Prostate gland (tissue), 2 donors: ENCODE data around the gene STK17B. TPM values are rescaled to one million over a fixed set of nuclear protein-coding genes. Genes with fewer than 3 reads are reported as not detected.
A peak's percentile ranks its signal among the peaks of the same experiment; 100 is the strongest.

Source experiments
- DNase-seq: peaks from one replicate; pipeline ENCODE4 v3.0.0-alpha.2; 2019; ENCODE audit warnings: low spot score
- H3K27ac ChIP-seq, 2 donors: fragments of 200-600 bp; sonication (generic); 2 replicates each; pipeline ENCODE4 v1.5.1; 2017 to 2019
- H3K27me3 ChIP-seq: fragments of 200-600 bp; sonication (generic); replicated peaks from 2 replicates; pipeline ENCODE4 v1.5.1; 2019; ENCODE audit not compliant: insufficient read depth
- H3K36me3 ChIP-seq, 2 donors: fragments of 200-600 bp; sonication (generic); 1 replicate in 1 of 2; 2 replicates in 1 of 2; pipeline versions ENCODE4 v1.5.1 to v1.8.1; 2017 to 2019
- H3K4me1 ChIP-seq: fragments of 200-600 bp; sonication (generic); replicated peaks from 2 replicates; pipeline ENCODE4 v1.5.1; 2019
- H3K4me3 ChIP-seq, 2 donors: fragments of 200-600 bp; sonication (generic); 2 replicates each; pipeline ENCODE4 v1.5.1; 2017 to 2019
- H3K9me3 ChIP-seq: fragments of 200-600 bp; sonication (generic); 2 replicates; pipeline ENCODE4 v1.5.1; 2017
- CTCF ChIP-seq, 4 experiments: fragments of 200-600 bp in 2 of 4; fragments of 450-650 bp in 2 of 4; sonication (generic) in 2 of 4; IDR thresholded peaks; 1 replicate in 3 of 4; 2 replicates in 1 of 4; pipeline ENCODE4 v1.5.1; 2016 to 2019; ENCODE audit warnings: antibody characterized with exemption in 4 of 4, mild to moderate bottlenecking in 2 of 4, moderate library complexity in 2 of 4
- POLR2A ChIP-seq: fragments of 450-650 bp; IDR thresholded peaks from one replicate; pipeline ENCODE4 v1.6.1; 2016; ENCODE audit warnings: antibody characterized with exemption, mild to moderate bottlenecking
- POLR2AphosphoS5 ChIP-seq: sonication (generic); formaldehyde crosslinking; IDR thresholded peaks from one replicate; pipeline ENCODE4 v1.6.1; 2017; ENCODE audit warnings: antibody characterized with exemption
- WGBS: methylation state at CpG from one replicate; pipeline ENCODE4 v1.1.5; 2018; 5-methylcytosine and 5-hydroxymethylcytosine counted together
- intact Hi-C: fragments of 100-400 bp; cut with DNase I; formaldehyde crosslinking; loops from one replicate; pipeline ENCODE4 v1.14.2; 2022
- total RNA-seq, 2 donors: library from RNA; depleted of rRNA; stranded (reverse); fragments of >200 nt; gene quantifications; one replicate each; pipeline ENCODE4 v1.1.0, GENCODE V29; 2016

The STK17B gene
- total RNA-seq, 2 donors from 2014 or later: 24.6 to 25.0 TPM

DNA sequence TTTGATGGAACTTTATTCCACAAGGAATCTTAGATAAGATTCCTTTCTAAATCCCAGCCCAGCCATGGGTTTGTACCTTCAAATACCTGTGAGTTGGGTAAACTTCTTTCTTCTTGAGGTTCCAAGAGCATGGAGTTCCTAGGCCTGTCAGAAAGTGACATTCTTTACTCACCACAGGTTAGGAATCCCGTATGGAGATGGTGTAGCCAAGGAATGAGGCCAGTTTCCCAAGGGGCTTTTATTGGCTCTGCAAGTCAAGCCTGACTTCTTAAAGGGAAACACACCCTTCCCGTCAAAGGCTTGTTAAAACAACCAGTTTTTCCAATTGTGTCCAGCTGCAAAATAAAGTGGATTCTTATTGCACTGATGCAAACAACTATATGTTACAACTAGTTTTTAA is 45.8 kb downstream of the STK17B start:
- H3K27me3 ChIP-seq: no peaks in the 10 kb centered on the region
- no peaks in the 10 kb centered on the region for H3K9me3 ChIP-seq
- intact Hi-C loops: no loop called here
- no peak overlapping the region for H3K27ac ChIP-seq
- WGBS: 15% methylated on average over 2 of the region's 2 CpGs
- H3K36me3 ChIP-seq: no peaks in the 10 kb centered on the region
- H3K4me3 ChIP-seq: no peak overlapping the region
- TF ChIP-seq CTCF (IDR thresholded peaks at IDR 0.05) (no peak), POLR2A (no peak), POLR2AphosphoS5 (no peak)
- DNase-seq: no peak
- no peaks in the 10 kb centered on the region for H3K4me1 ChIP-seq

DNA sequence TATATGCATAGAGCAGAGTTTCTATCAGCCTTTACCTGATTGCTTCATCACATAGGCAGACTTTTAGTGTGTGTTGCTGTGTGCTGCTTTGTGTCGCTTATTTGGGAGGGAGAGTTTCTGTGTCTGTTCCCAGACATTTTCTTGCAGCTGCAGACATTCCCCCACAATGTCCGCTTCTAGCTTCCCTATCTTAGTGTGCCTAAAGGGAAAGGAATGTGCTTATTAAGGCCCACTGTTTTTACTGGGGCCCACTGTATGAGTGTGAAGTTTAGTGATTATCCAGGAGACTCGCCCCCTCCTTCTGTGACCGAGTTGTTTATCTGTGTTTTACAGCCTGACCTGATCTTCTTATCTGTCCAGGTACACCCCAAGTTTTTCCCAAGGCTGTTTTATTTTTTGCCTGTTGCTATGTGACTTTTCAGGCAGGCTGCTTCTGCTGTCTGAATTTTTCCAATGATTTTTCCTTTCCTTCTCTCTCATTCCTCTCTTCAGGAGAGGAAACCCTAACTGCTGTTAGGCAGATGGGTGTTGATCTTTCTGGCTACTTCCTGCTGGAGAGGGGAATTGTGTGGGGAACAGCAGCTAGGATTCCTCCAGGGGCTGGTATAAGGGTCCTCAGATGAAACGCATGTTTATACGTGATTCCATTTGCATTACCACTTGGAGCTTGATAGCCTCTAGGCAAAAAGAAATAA is 47.6 kb downstream of the STK17B start:
- no peaks in the 10 kb centered on the region for H3K4me1 ChIP-seq
- no peak overlapping the region for H3K27ac ChIP-seq
- intact Hi-C loops: no loop called here
- H3K4me3 ChIP-seq: no peak overlapping the region
- TF ChIP-seq POLR2AphosphoS5 (no peak), POLR2A (no peak)
- no peaks in the 10 kb centered on the region for H3K36me3 ChIP-seq
- 65% methylated on average over 6 of the region's 6 CpGs for WGBS
- H3K27me3 ChIP-seq: no peaks in the 10 kb centered on the region
- no peak for DNase-seq
- H3K9me3 ChIP-seq: no peaks in the 10 kb centered on the region

GRCh38 chr2:196119926-196120325 is 51.5 kb downstream of the STK17B start:
- no peak for DNase-seq
- Histone ChIP-seq H3K27ac (no peak overlapping the region), H3K27me3 (no peaks in the 10 kb centered on the region), H3K36me3 (no peaks in the 10 kb centered on the region), H3K9me3 (no peaks in the 10 kb centered on the region), H3K4me3 (no peak overlapping the region), H3K4me1 (no peaks in the 10 kb centered on the region)
- TF ChIP-seq POLR2AphosphoS5: no peak
- TF ChIP-seq POLR2A: no peak
- TF ChIP-seq CTCF (IDR thresholded peaks at IDR 0.05): no peak
- intact Hi-C loops: no loop called here
- 72% methylated on average over 3 of the region's 3 CpGs for WGBS

- Histone ChIP-seq H3K4me1 (no peaks in the 10 kb centered on the region), H3K36me3 (no peaks in the 10 kb centered on the region), H3K9me3 (no peaks in the 10 kb centered on the region), H3K27ac (no peak overlapping the region), H3K4me3 (no peak overlapping the region), H3K27me3 (no peaks in the 10 kb centered on the region)
- TF ChIP-seq POLR2A (no peak), CTCF (IDR thresholded peaks at IDR 0.05) (no peak), POLR2AphosphoS5 (no peak)
- WGBS: 80% methylated on average over 4 of the region's 4 CpGs
- no peak for DNase-seq
- intact Hi-C loops: no loop called here
These were observed 54.1 kb downstream of the STK17B start for GRCh38 chr2:196117214-196117705.

DNA sequence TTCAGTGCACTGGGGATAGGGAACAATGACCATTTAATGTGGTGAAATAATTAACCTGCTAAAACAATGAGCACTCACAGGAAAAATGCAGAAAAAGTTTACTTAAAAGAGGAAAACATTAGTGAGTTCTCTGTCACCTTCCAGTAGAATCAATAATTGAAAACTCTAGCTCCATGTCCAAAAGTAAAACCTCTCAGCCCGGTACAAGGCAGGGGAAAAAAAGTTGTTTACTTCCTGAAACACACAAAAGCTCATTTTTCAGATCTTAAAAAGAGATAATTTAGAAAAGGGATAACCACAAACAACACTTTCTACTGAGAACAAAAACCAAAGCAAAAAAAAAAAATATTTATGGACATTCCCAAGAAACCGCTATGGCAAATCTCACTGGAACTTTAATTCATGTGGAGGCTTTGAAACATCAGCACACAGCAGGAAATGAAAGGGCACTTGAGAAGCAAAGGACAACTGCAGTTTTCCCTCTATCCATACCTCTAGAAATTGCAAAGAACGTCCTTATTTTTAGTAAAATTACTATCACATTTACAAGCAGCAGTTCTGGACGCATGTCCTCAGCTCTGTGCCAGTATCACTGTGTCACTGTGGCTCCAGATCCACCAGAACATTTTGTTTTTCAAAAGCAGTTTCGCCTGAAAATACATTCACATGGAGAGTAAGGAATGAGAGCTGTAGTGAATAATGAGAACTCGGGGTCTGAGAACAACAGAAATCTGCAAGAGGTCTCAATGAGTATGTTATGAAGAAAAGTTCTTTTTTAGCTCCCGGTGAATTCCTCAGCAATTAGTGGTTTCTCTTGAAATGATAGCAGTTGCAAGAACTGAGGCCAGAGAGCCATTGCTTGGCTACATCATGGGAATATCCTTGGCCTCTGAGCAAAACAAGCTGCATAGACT is 58.1 kb downstream of the STK17B start:
- intact Hi-C loops: no loop called here
- 29% methylated on average over 7 of the region's 7 CpGs for WGBS
- H3K27ac ChIP-seq: peak overlapping the region; percentile 7 to 24
- H3K4me1 ChIP-seq: no peaks in the 10 kb centered on the region
- no peaks in the 10 kb centered on the region for H3K9me3 ChIP-seq
- no peak for DNase-seq
- H3K4me3 ChIP-seq: no peak overlapping the region
- no peaks in the 10 kb centered on the region for H3K27me3 ChIP-seq
- TF ChIP-seq POLR2AphosphoS5: no peak
- H3K36me3 ChIP-seq: no peaks in the 10 kb centered on the region
